Panc1 (cell line): Measurements from ENCODE around the gene COL5A1. TPM values are rescaled to one million over a fixed set of nuclear protein-coding genes. Genes with fewer than 3 reads are reported as not detected.

ENCODE experiments used
- ATAC-seq: fragments of 200-7000 bp; cut with Tn5 transposase; 2 replicates; pipeline ENCODE4 v1.9.1; 2020; ENCODE audit warnings: mild to moderate bottlenecking, moderate library complexity
- BruUV-seq: library from RNA; stranded (reverse); fragments of 400-500 nt; replicated peaks from 2 replicates; lab custom pipeline; 2021; lab: Mats Ljungman, UMichigan
- CTCF ChIA-PET: fragments of 300-600 bp; sonication (Branson Sonifier 250); formaldehyde crosslinking; loops from one replicate; lab custom pipeline; 2022; ENCODE audit warnings: antibody characterized with exemption; lab: Charles Lee
- POLR2A ChIA-PET: fragments of 300-600 bp; sonication (Branson Sonifier 250); formaldehyde crosslinking; loops from one replicate; lab custom pipeline; 2022; ENCODE audit warnings: antibody characterized with exemption; lab: Charles Lee
- DNase-seq: peaks from one replicate; pipeline ENCODE4 v3.0.0-alpha.2; 2010; ENCODE audit warnings: low read depth, low spot score
- H3K27ac ChIP-seq: 2 replicates; pipeline ENCODE4 v1.5.1; 2011; ENCODE audit warnings: mild to moderate bottlenecking, low read length, inconsistent platforms
- H3K27me3 ChIP-seq: fragments of 200-500 bp; sonication (Bioruptor generic); 2 replicates; pipeline ENCODE4 v1.6.0; 2014; ENCODE audit warnings: low read length, inconsistent platforms; ENCODE audit not compliant: control insufficient read depth, insufficient read depth
- H3K36me3 ChIP-seq: fragments of 200-500 bp; sonication (Bioruptor generic); 2 replicates; pipeline ENCODE4 v1.5.1; 2014; ENCODE audit warnings: inconsistent platforms, mild to moderate bottlenecking, low read length, moderate library complexity; ENCODE audit not compliant: control insufficient read depth, insufficient read depth
- H3K4me1 ChIP-seq: 2 replicates; pipeline ENCODE4 v1.5.1; 2011; ENCODE audit warnings: inconsistent platforms, mild to moderate bottlenecking, low read length, moderate library complexity; ENCODE audit not compliant: control insufficient read depth, insufficient read depth
- H3K4me3 ChIP-seq, 2 experiments: 2 replicates each; pipeline ENCODE4 v1.5.1; 2011 to 2012; ENCODE audit warnings: low read depth in 2 of 2, low read length in 2 of 2, mild to moderate bottlenecking in 2 of 2, inconsistent platforms in 1 of 2, moderate library complexity in 1 of 2
- H3K9me3 ChIP-seq: fragments of 200-500 bp; sonication (Bioruptor generic); 2 replicates; pipeline ENCODE4 v1.5.1; 2014; ENCODE audit warnings: low read depth, mild to moderate bottlenecking, inconsistent platforms, low read length, moderate library complexity; ENCODE audit not compliant: control insufficient read depth, insufficient read depth
- POLR2AphosphoS5 ChIP-seq: IDR thresholded peaks from 2 replicates; pipeline ENCODE4 v1.6.1; 2012; ENCODE audit warnings: mild to moderate bottlenecking, low read depth, low read length, moderate library complexity
- SIN3A ChIP-seq: IDR thresholded peaks from 2 replicates; pipeline ENCODE4 v1.6.1; 2012; ENCODE audit warnings: low read depth, mild to moderate bottlenecking, low read length, moderate library complexity, borderline replicate concordance; ENCODE audit not compliant: insufficient read depth
- TCF7L2 ChIP-seq: IDR thresholded peaks from 2 replicates; pipeline ENCODE4 v1.6.1; 2011; ENCODE audit warnings: mild to moderate bottlenecking, low read depth, low read length, inconsistent platforms
- in situ Hi-C: cut with HindIII; loops from 2 replicates; pipeline ENCODE4 v1.10.0; 2016; ENCODE audit warnings: low sequenced_read_pairs, low pct_unique_long_range_greater_than_20kb
- intact Hi-C: fragments of 100-400 bp; cut with micrococcal nuclease; formaldehyde crosslinking; loops from one replicate; pipeline ENCODE4 v1.10.0; 2022; ENCODE audit not compliant: unreplicated experiment
- total RNA-seq: library from RNA; stranded (reverse); gene quantifications from one replicate; pipeline ENCODE4 v1.2.1, GENCODE V29; 2021; ENCODE audit not compliant: unreplicated experiment
- TF ChIP-seq, protein P1 (sequence below): fragments of 450-650 bp; IDR thresholded peaks from 2 replicates; pipeline ENCODE4 v1.5.1; 2017; ENCODE audit warnings: mild to moderate bottlenecking
- TF ChIP-seq, protein P2 (sequence below), 2 experiments: IDR thresholded peaks; 2 replicates each; pipeline ENCODE4 v1.6.1; 2011 to 2012; ENCODE audit warnings: low read depth in 2 of 2, control low read depth in 1 of 2, low read length in 1 of 2, mild to moderate bottlenecking in 1 of 2, moderate library complexity in 1 of 2; ENCODE audit not compliant: insufficient read depth in 1 of 2

Gene COL5A1
- total RNA-seq, 1 experiment from 2014 or later: 5.7 TPM

DNA sequence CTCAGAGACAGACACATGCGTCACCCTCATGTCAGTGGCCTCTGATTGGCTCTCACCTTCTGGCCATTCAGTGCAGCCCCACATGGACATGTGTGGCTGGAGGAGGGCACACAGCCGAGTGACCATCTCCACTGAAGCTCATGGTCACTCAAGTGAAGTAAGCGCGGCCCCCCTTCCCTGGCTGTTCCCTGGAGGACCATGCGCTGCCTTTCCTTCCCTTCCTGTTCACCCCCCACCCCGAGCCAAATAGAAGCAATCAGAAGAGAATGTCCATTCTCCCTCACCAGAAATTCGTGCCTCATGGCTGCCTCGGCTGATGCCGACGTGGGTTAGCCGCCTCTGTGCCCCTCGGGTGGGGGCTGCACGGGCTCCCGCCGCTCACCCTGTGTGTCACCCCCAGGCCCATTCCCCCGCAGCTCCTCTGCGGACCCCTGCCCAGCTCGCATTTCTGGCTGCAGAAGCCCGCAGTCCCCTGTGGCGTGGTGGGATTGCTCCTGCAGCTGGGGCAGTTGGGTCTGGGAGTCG lies 12.5 kb upstream of the COL5A1 start:
- in situ Hi-C loops (no loop called here), intact Hi-C loops (no loop called here)
- Histone ChIP-seq H3K9me3 (no peaks in the 10 kb centered on the region), H3K27ac (no peak overlapping the region), H3K36me3 (no peaks in the 10 kb centered on the region), H3K4me1 (no peaks in the 10 kb centered on the region), H3K4me3 (no peak overlapping the region), H3K27me3 (no peaks in the 10 kb centered on the region)
- BruUV-seq: no TSS peak
- no peak for ATAC-seq
- CTCF ChIA-PET: no interaction called here
- TF ChIP-seq, protein P1, sequence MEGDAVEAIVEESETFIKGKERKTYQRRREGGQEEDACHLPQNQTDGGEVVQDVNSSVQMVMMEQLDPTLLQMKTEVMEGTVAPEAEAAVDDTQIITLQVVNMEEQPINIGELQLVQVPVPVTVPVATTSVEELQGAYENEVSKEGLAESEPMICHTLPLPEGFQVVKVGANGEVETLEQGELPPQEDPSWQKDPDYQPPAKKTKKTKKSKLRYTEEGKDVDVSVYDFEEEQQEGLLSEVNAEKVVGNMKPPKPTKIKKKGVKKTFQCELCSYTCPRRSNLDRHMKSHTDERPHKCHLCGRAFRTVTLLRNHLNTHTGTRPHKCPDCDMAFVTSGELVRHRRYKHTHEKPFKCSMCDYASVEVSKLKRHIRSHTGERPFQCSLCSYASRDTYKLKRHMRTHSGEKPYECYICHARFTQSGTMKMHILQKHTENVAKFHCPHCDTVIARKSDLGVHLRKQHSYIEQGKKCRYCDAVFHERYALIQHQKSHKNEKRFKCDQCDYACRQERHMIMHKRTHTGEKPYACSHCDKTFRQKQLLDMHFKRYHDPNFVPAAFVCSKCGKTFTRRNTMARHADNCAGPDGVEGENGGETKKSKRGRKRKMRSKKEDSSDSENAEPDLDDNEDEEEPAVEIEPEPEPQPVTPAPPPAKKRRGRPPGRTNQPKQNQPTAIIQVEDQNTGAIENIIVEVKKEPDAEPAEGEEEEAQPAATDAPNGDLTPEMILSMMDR: no peak
- TF ChIP-seq POLR2AphosphoS5: no peak
- TF ChIP-seq, protein P2, sequence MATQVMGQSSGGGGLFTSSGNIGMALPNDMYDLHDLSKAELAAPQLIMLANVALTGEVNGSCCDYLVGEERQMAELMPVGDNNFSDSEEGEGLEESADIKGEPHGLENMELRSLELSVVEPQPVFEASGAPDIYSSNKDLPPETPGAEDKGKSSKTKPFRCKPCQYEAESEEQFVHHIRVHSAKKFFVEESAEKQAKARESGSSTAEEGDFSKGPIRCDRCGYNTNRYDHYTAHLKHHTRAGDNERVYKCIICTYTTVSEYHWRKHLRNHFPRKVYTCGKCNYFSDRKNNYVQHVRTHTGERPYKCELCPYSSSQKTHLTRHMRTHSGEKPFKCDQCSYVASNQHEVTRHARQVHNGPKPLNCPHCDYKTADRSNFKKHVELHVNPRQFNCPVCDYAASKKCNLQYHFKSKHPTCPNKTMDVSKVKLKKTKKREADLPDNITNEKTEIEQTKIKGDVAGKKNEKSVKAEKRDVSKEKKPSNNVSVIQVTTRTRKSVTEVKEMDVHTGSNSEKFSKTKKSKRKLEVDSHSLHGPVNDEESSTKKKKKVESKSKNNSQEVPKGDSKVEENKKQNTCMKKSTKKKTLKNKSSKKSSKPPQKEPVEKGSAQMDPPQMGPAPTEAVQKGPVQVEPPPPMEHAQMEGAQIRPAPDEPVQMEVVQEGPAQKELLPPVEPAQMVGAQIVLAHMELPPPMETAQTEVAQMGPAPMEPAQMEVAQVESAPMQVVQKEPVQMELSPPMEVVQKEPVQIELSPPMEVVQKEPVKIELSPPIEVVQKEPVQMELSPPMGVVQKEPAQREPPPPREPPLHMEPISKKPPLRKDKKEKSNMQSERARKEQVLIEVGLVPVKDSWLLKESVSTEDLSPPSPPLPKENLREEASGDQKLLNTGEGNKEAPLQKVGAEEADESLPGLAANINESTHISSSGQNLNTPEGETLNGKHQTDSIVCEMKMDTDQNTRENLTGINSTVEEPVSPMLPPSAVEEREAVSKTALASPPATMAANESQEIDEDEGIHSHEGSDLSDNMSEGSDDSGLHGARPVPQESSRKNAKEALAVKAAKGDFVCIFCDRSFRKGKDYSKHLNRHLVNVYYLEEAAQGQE (IDR thresholded peaks at IDR 0.05; ENCODE audit: insufficient read depth in 1 of 2, low read depth in 2 of 2, low read length in 1 of 2): no peak
- TF ChIP-seq TCF7L2: no peak
- TF ChIP-seq SIN3A: no peak
- no peak for DNase-seq
- POLR2A ChIA-PET: no interaction called here

DNA sequence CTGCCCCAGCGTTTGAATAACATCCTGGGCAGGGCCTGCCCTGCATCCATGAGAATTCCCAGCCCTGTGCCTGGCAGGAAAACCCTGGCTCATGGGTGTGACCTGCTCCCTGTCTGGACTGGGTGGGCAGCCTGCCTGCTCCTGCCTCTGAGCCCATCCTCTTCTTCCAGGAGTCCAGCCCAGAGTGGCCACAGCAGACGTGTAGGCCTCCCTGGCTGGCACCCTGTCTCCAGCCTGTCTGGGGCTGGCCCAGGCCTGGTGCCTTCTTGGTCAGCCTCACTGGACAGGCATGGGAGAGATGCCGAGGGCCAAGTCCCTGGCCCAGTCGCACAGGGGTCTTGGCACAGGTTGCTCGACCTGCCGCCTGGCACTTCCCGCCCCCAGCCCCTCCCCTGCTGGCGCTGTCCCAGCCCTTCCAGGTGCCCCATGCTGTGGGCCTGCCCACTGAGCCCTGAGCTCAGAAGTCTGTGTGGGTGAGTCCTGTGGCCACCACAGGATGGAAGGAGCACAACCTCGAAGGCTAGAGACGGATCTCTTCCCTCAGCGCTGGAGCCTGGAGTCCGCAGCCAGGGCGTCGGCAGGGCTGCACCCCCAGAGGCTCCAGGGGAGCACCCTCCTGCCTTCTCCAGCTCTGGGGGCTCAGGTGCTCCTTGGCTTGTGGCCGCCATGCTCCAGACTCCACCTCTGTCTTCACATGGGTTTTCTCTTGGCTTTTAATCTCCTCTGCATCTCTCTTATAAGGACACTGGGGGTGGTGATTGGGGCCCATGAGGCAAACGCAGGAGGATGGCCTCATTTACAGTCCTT lies 11.8 kb upstream of the COL5A1 start:
- intact Hi-C loops: no loop called here
- TF ChIP-seq, protein P1: no peak
- TF ChIP-seq POLR2AphosphoS5 (no peak), SIN3A (no peak), TCF7L2 (no peak)
- TF ChIP-seq, protein P2 (IDR thresholded peaks at IDR 0.05; ENCODE audit: insufficient read depth in 1 of 2, low read depth in 2 of 2, low read length in 1 of 2): no peak
- no TSS peak for BruUV-seq
- ChIA-PET POLR2A (no interaction called here), CTCF (no interaction called here)
- in situ Hi-C loops: no loop called here
- Histone ChIP-seq H3K36me3 (no peaks in the 10 kb centered on the region), H3K4me1 (no peaks in the 10 kb centered on the region), H3K27me3 (no peaks in the 10 kb centered on the region), H3K9me3 (no peaks in the 10 kb centered on the region), H3K4me3 (no peak overlapping the region), H3K27ac (no peak overlapping the region)
- ATAC-seq (no peak), DNase-seq (no peak)
